ENCODE data around the gene ZNF33B.
"Not testable (repeated sequence)": the region's sequence is repeated elsewhere in the genome, so short reads cannot be mapped to it uniquely, and the experiment has no call there.

ZNF33B gene

GRCh38 chr10:42615419-42615818, 23.0 kb downstream of the ZNF33B start:
- Histone ChIP-seq H3K9ac (ENCODE audit: low read depth, low read length) (no peak overlapping the region), H3K9me3 (ENCODE audit: insufficient read depth, low read depth, low read length) (no peaks in the 10 kb centered on the region), H3K4me3 (ENCODE audit: low read length) (no peak overlapping the region), H3K4me1 (ENCODE audit: insufficient read depth, low read length) (no peaks in the 10 kb centered on the region), H3K36me3 (ENCODE audit: insufficient read depth, low read length) (peaks cover 65% of the 10 kb centered on the region), H3K27ac (ENCODE audit: low read depth, low read length) (no peak overlapping the region), H3K27me3 (ENCODE audit: insufficient read depth, low read length) (no peaks in the 10 kb centered on the region)
- WGBS = 92% methylated on average over 3 of the region's 3 CpGs

GRCh38 chr10:42609872-42610271, 28.5 kb downstream of the ZNF33B start:
- Histone ChIP-seq H3K27me3 (ENCODE audit: insufficient read depth, low read length) (no peaks in the 10 kb centered on the region), H3K4me3 (ENCODE audit: low read length) (no peak overlapping the region), H3K9me3 (ENCODE audit: insufficient read depth, low read depth, low read length) (no peaks in the 10 kb centered on the region), H3K36me3 (ENCODE audit: insufficient read depth, low read length) (peaks cover 49% of the 10 kb centered on the region), H3K4me1 (ENCODE audit: insufficient read depth, low read length) (no peaks in the 10 kb centered on the region), H3K27ac (ENCODE audit: low read depth, low read length) (no peak overlapping the region), H3K9ac (ENCODE audit: low read depth, low read length) (no peak overlapping the region)
- 91% methylated on average over 1 of the region's 1 CpG for WGBS

GRCh38 chr10:42598249-42598873, 40.0 kb downstream of the ZNF33B start:
- peaks cover 53% of the 10 kb centered on the region for H3K36me3 ChIP-seq (ENCODE audit: insufficient read depth, low read length)
- H3K27me3 ChIP-seq (ENCODE audit: insufficient read depth, low read length) = no peaks in the 10 kb centered on the region

GRCh38 chr10:42596196-42596595, 42.2 kb downstream of the ZNF33B start:
- H3K27ac ChIP-seq (ENCODE audit: low read depth, low read length) = no peak overlapping the region
- peaks cover 84% of the 10 kb centered on the region for H3K9me3 ChIP-seq (ENCODE audit: insufficient read depth, low read depth, low read length)
- H3K4me3 ChIP-seq (ENCODE audit: low read length) = no peak overlapping the region
- no peaks in the 10 kb centered on the region for H3K27me3 ChIP-seq (ENCODE audit: insufficient read depth, low read length)
- peaks cover 73% of the 10 kb centered on the region for H3K36me3 ChIP-seq (ENCODE audit: insufficient read depth, low read length)
- H3K4me1 ChIP-seq (ENCODE audit: insufficient read depth, low read length) = no peaks in the 10 kb centered on the region
- no peak overlapping the region for H3K9ac ChIP-seq (ENCODE audit: low read depth, low read length)

More at GRCh38 chr10:42598249-42598873, 40.0 kb downstream of the ZNF33B start:
- WGBS = 95% methylated on average over 4 of the region's 4 CpGs
- Histone ChIP-seq H3K9ac (ENCODE audit: low read depth, low read length) (no peak overlapping the region), H3K4me1 (ENCODE audit: insufficient read depth, low read length) (no peaks in the 10 kb centered on the region), H3K4me3 (ENCODE audit: low read length) (no peak overlapping the region), H3K9me3 (ENCODE audit: insufficient read depth, low read depth, low read length) (peaks cover 63% of the 10 kb centered on the region), H3K27ac (ENCODE audit: low read depth, low read length) (no peak overlapping the region)

DNA sequence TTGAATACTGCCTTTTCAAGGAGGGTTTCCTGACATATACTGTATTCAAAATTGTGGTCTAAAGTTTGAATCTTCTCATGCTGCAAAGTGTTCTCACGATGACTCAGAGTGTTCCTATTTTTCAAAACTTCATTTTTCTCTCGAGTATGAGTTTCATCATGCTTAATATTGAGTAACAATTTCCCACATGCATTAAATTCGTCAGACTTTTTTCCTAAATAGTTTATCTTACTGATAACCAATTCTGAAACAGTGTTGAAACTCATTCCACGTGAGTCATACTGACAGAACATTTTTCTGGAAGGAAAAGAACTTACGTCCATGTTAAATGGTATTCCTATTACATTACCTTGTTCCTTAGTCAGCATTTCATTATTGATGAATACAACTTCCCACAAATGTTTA, 44.1 kb downstream of the ZNF33B start:
- no peak overlapping the region for H3K4me3 ChIP-seq (ENCODE audit: low read length)
- H3K27ac ChIP-seq (ENCODE audit: low read depth, low read length) = no peak overlapping the region
- WGBS = 87% methylated on average over 5 of the region's 5 CpGs
- peaks cover 78% of the 10 kb centered on the region for H3K36me3 ChIP-seq (ENCODE audit: insufficient read depth, low read length)
- H3K9me3 ChIP-seq (ENCODE audit: insufficient read depth, low read depth, low read length) = peaks cover 82% of the 10 kb centered on the region
- H3K9ac ChIP-seq (ENCODE audit: low read depth, low read length) = no peak overlapping the region
- no peaks in the 10 kb centered on the region for H3K4me1 ChIP-seq (ENCODE audit: insufficient read depth, low read length)
- no peaks in the 10 kb centered on the region for H3K27me3 ChIP-seq (ENCODE audit: insufficient read depth, low read length)

GRCh38 chr10:42593284-42593683, 45.1 kb downstream of the ZNF33B start:
- no CpG with 5 or more reads among the region's 1 CpG for WGBS
- peaks cover 77% of the 10 kb centered on the region for H3K36me3 ChIP-seq (ENCODE audit: insufficient read depth, low read length)

DNA sequence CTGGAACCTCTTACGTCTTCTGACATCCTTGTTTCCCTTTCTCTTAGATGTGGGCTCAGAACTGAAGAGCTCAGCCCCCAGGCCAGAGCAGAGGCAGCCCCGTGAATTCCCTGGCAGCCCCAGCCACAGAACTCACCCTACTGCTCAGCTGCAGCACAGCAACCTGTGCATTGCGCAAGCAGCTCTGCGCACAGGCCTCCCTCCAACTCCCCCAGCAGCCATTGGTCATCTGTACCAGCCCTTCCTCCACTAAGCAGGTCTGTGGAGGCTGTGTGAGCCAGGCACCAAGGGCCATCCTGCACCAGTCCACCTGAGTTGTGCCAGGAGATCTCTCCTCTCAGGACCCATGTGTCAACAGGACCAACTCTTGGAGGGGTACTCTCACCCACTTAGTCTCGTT, 54.5 kb downstream of the ZNF33B start:
- WGBS = 94% methylated on average over 5 of the region's 5 CpGs
- H3K27ac ChIP-seq (ENCODE audit: low read depth, low read length) = no peak overlapping the region

More at GRCh38 chr10:42593284-42593683, 45.1 kb downstream of the ZNF33B start:
- H3K9me3 ChIP-seq (ENCODE audit: insufficient read depth, low read depth, low read length) = peaks cover 78% of the 10 kb centered on the region
- H3K27me3 ChIP-seq (ENCODE audit: insufficient read depth, low read length) = no peaks in the 10 kb centered on the region
- no peak overlapping the region for H3K27ac ChIP-seq (ENCODE audit: low read depth, low read length)
- no peak overlapping the region for H3K9ac ChIP-seq (ENCODE audit: low read depth, low read length)
- H3K4me3 ChIP-seq (ENCODE audit: low read length) = no peak overlapping the region
- H3K4me1 ChIP-seq (ENCODE audit: insufficient read depth, low read length) = no peaks in the 10 kb centered on the region

GRCh38 chr10:42578019-42578418, 60.4 kb downstream of the ZNF33B start:
- WGBS = 76% methylated on average over 7 of the region's 7 CpGs
- H3K27me3 ChIP-seq (ENCODE audit: insufficient read depth, low read length) = no peaks in the 10 kb centered on the region
- H3K4me3 ChIP-seq (ENCODE audit: low read length) = no peak overlapping the region
- peaks cover 35% of the 10 kb centered on the region for H3K9me3 ChIP-seq (ENCODE audit: insufficient read depth, low read depth, low read length)
- H3K4me1 ChIP-seq (ENCODE audit: insufficient read depth, low read length) = no peaks in the 10 kb centered on the region
- H3K36me3 ChIP-seq (ENCODE audit: insufficient read depth, low read length) = no peaks in the 10 kb centered on the region
- no peak overlapping the region for H3K9ac ChIP-seq (ENCODE audit: low read depth, low read length)
- no peak overlapping the region for H3K27ac ChIP-seq (ENCODE audit: low read depth, low read length)

More for the DNA sequence above, 54.5 kb downstream of the ZNF33B start:
- H3K4me1 ChIP-seq (ENCODE audit: insufficient read depth, low read length) = no peaks in the 10 kb centered on the region
- no peak overlapping the region for H3K4me3 ChIP-seq (ENCODE audit: low read length)
- H3K27me3 ChIP-seq (ENCODE audit: insufficient read depth, low read length) = no peaks in the 10 kb centered on the region
- H3K36me3 ChIP-seq (ENCODE audit: insufficient read depth, low read length) = peaks cover 14% of the 10 kb centered on the region
- H3K9me3 ChIP-seq (ENCODE audit: insufficient read depth, low read depth, low read length) = peaks cover 19% of the 10 kb centered on the region
- H3K9ac ChIP-seq (ENCODE audit: low read depth, low read length) = no peak overlapping the region

DNA sequence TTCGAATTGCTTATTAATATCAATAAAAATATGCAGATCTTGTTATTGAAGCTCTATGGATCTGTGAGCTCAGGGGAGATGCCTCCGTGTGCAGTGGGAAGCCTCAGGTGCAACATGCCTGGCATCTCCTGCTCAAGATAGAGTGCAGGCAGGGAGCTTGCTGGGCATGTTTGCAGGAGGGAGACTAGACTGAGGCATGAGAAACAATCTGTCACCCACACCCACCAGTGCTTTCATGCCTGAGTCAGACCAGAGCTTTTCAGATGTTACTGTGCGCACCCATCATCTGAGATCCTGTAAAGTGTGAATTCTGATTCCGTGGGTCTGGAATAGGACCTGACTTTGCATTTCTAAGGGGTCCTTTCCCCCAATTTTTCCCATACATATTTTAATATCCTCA, 62.0 kb downstream of the ZNF33B start:
- no peak overlapping the region for H3K4me3 ChIP-seq (ENCODE audit: low read length)
- no peak overlapping the region for H3K27ac ChIP-seq (ENCODE audit: low read depth, low read length)
- peaks cover 40% of the 10 kb centered on the region for H3K9me3 ChIP-seq (ENCODE audit: insufficient read depth, low read depth, low read length)
- no peak overlapping the region for H3K9ac ChIP-seq (ENCODE audit: low read depth, low read length)
- no peaks in the 10 kb centered on the region for H3K36me3 ChIP-seq (ENCODE audit: insufficient read depth, low read length)
- WGBS = 98% methylated on average over 3 of the region's 4 CpGs
- no peaks in the 10 kb centered on the region for H3K4me1 ChIP-seq (ENCODE audit: insufficient read depth, low read length)
- no peaks in the 10 kb centered on the region for H3K27me3 ChIP-seq (ENCODE audit: insufficient read depth, low read length)

- H3K9me3 ChIP-seq (ENCODE audit: insufficient read depth, low read depth, low read length) = peaks cover 31% of the 10 kb centered on the region
- no peak overlapping the region for H3K4me3 ChIP-seq (ENCODE audit: low read length)
- WGBS = 82% methylated on average over 5 of the region's 5 CpGs
- H3K36me3 ChIP-seq (ENCODE audit: insufficient read depth, low read length) = no peaks in the 10 kb centered on the region
- no peak overlapping the region for H3K9ac ChIP-seq (ENCODE audit: low read depth, low read length)
- no peaks in the 10 kb centered on the region for H3K27me3 ChIP-seq (ENCODE audit: insufficient read depth, low read length)
- H3K4me1 ChIP-seq (ENCODE audit: insufficient read depth, low read length) = no peaks in the 10 kb centered on the region
- H3K27ac ChIP-seq (ENCODE audit: low read depth, low read length) = no peak overlapping the region
Measured at GRCh38 chr10:42574336-42574735, 64.0 kb downstream of the ZNF33B start.

- Histone ChIP-seq H3K9ac (ENCODE audit: low read depth, low read length) (no peak overlapping the region), H3K4me1 (ENCODE audit: insufficient read depth, low read length) (no peaks in the 10 kb centered on the region), H3K36me3 (ENCODE audit: insufficient read depth, low read length) (no peaks in the 10 kb centered on the region), H3K9me3 (ENCODE audit: insufficient read depth, low read depth, low read length) (peaks cover 7% of the 10 kb centered on the region; the same call in 1 of the 2 replicates), H3K27me3 (ENCODE audit: insufficient read depth, low read length) (peaks cover under 1% of the 10 kb centered on the region; the same call in 1 of the 2 replicates), H3K4me3 (ENCODE audit: low read length) (no peak overlapping the region), H3K27ac (ENCODE audit: low read depth, low read length) (no peak overlapping the region)
- whole genome bisulfite sequencing = 80% methylated on average over 4 of the region's 5 CpGs
Measured at GRCh38 chr10:42556931-42557330, 81.4 kb downstream of the ZNF33B start.

DNA sequence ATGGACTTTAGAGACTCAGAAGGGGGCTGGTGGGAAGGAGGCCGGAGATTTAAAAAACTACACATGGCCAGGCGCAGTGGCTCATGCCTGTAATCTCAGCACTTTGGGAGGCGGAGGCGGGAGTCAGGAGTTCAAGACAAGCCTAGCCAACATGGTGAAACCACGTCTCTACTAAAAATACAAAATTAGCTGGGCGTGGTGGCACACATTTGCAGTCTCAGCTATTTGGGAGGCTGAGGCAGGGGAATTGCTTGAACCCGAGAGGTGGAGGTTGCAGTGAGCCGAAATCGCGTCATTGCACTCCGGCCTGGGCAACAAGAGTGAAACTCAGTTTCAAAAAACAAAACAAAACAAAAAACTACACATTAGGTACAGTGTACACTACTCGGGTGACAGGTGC, 84.8 kb downstream of the ZNF33B start:
- H3K36me3 ChIP-seq (ENCODE audit: insufficient read depth, low read length) = not testable (repeated sequence)

More for the DNA sequence above, 84.8 kb downstream of the ZNF33B start:
- H3K4me1 ChIP-seq (ENCODE audit: insufficient read depth, low read length); H3K9ac ChIP-seq (ENCODE audit: low read depth, low read length); H3K27me3 ChIP-seq (ENCODE audit: insufficient read depth, low read length); H3K27ac ChIP-seq (ENCODE audit: low read depth, low read length); H3K9me3 ChIP-seq (ENCODE audit: insufficient read depth, low read depth, low read length): not testable (repeated sequence)
- H3K4me3 ChIP-seq (ENCODE audit: low read length) = peak overlapping the region; percentile 79
- 94% methylated on average over 12 of the region's 12 CpGs for WGBS
